ENCODE data around the gene RNF141.

The RNF141 gene

DNA sequence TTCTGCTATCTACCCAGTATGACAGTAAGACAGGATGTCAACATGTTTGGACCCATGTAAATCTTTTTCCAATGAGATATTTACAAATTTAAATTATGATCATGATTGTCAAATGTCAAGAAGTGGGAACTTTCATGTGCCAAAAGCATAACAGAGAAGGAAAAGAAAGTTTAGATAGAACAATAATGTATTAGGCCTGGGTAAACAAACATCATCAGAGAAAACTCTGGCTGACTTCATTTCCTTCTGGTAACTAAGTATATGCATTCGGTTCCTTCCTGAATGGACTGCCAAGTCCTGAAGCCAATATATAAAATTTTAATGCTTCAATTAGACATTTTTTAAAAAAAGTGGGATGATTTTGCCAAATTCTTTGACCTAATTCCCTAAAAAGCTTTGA is 16.5 kb downstream of the RNF141 start:
- TF ChIP-seq CREB5 (CRISPR knock-in tag; IDR thresholded peaks at IDR 0.05; ENCODE audit: low read depth), result no peak
- no peak for TF ChIP-seq BACH2 (CRISPR knock-in tag; IDR thresholded peaks at IDR 0.05; ENCODE audit: borderline replicate concordance)
- no peak for TF ChIP-seq ZFP30 (CRISPR knock-in tag; IDR thresholded peaks at IDR 0.05)
- no peak for TF ChIP-seq PPARA (CRISPR knock-in tag; IDR thresholded peaks at IDR 0.05; ENCODE audit: borderline replicate concordance)
- no peak for TF ChIP-seq ZNF8 (CRISPR knock-in tag; IDR thresholded peaks at IDR 0.05)

DNA sequence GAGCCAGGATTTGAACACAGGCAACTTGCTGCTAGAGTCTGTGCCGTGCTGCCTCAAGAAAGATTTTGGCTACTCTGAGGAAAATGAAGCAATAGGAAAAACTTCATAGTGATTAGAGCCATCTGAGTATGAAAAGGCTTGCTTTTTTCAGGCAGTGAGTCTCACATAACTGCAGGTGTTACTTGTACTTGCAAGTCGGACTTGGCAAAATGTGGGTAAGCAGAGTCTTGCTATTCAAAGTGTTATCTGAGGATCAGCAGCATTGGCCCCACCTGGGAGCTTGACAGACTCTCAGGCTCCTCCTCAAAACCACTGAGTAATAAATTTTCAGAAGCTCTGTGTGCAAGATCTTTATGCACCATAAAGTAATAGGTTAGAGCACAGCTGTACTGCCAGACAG is 18.1 kb downstream of the RNF141 start:
- TF ChIP-seq ESRRG (CRISPR knock-in tag; IDR thresholded peaks at IDR 0.05) (no peak), TCF4 (CRISPR knock-in tag; IDR thresholded peaks at IDR 0.05; ENCODE audit: borderline replicate concordance) (no peak), ZC3H10 (CRISPR knock-in tag; IDR thresholded peaks at IDR 0.05) (no peak), PPARA (CRISPR knock-in tag; IDR thresholded peaks at IDR 0.05; ENCODE audit: borderline replicate concordance) (no peak), POU6F1 (CRISPR knock-in tag; IDR thresholded peaks at IDR 0.05; ENCODE audit: borderline replicate concordance, low read depth) (no peak), CREB5 (CRISPR knock-in tag; IDR thresholded peaks at IDR 0.05; ENCODE audit: low read depth) (no peak), SNAI2 (CRISPR knock-in tag; IDR thresholded peaks at IDR 0.05) (no peak), ZFP30 (CRISPR knock-in tag; IDR thresholded peaks at IDR 0.05) (no peak), CSDC2 (CRISPR knock-in tag; IDR thresholded peaks at IDR 0.05) (no peak), TOX (CRISPR knock-in tag; IDR thresholded peaks at IDR 0.05; ENCODE audit: borderline replicate concordance) (no peak), ISL1 (CRISPR knock-in tag; IDR thresholded peaks at IDR 0.05) (no peak), ZNF565 (CRISPR knock-in tag; conservative IDR thresholded peaks at IDR 0.05; ENCODE audit: low read depth) (no peak), GLIS3 (CRISPR knock-in tag; IDR thresholded peaks at IDR 0.05) (no peak), OSR1 (CRISPR knock-in tag; IDR thresholded peaks at IDR 0.05) (no peak), ARNTL (CRISPR knock-in tag; IDR thresholded peaks at IDR 0.05; ENCODE audit: borderline replicate concordance, low read depth) (no peak), BACH2 (CRISPR knock-in tag; IDR thresholded peaks at IDR 0.05; ENCODE audit: borderline replicate concordance) (no peak), CSRNP3 (CRISPR knock-in tag; IDR thresholded peaks at IDR 0.05) (no peak), TSHZ2 (CRISPR knock-in tag; IDR thresholded peaks at IDR 0.05) (no peak), RARB (CRISPR knock-in tag; IDR thresholded peaks at IDR 0.05) (no peak), PATZ1 (CRISPR knock-in tag; IDR thresholded peaks at IDR 0.05; ENCODE audit: borderline replicate concordance) (no peak)
- no peak for ATAC-seq

More for the DNA sequence above, 16.5 kb downstream of the RNF141 start:
- no peak for ATAC-seq
